ENCODE measurements around the gene POU2AF1.

- TF ChIP-seq TAF1 (IDR thresholded peaks at IDR 0.05; ENCODE audit: low read depth) (no peak), REST (IDR thresholded peaks at IDR 0.05; ENCODE audit: low read depth) (no peak), RAD21 (IDR thresholded peaks at IDR 0.05; ENCODE audit: low read depth) (no peak), MAX (IDR thresholded peaks at IDR 0.05) (no peak), ZBTB7A (IDR thresholded peaks at IDR 0.05; ENCODE audit: low read depth) (no peak), EGR1 (IDR thresholded peaks at IDR 0.05) (no peak), EP300 (IDR thresholded peaks at IDR 0.05; ENCODE audit: borderline replicate concordance) (no peak), USF1 (IDR thresholded peaks at IDR 0.05) (no peak), YY1 (IDR thresholded peaks at IDR 0.05; ENCODE audit: low read depth) (no peak), FOXM1 (IDR thresholded peaks at IDR 0.05; ENCODE audit: borderline replicate concordance, low read depth) (no peak), CREB1 (IDR thresholded peaks at IDR 0.05; ENCODE audit: low read depth) (no peak)
Observed at GRCh38 chr11:111306321-111306720, 72.8 kb downstream of the POU2AF1 start.
